CD14-positive monocyte (primary cell): Measurements from ENCODE around the gene OR9Q1. TPM values are rescaled to one million over a fixed set of nuclear protein-coding genes. Genes with fewer than 3 reads are reported as not detected.

Experiments used
- DNase-seq, 3 donors: peaks; one replicate each; pipeline ENCODE4 v3.0.0-alpha.2; 2011 to 2022
- H2AFZ ChIP-seq: 2 replicates; pipeline ENCODE4 v1.6.0; 2012; ENCODE audit warnings: mild to moderate bottlenecking, low read depth, low read length, inconsistent platforms; ENCODE audit not compliant: insufficient read depth, poor library complexity, severe bottlenecking
- H3K27ac ChIP-seq, 2 donors: 1 replicate in 1 of 2; 2 replicates in 1 of 2; pipeline ENCODE4 v1.5.1; 2012 to 2013; ENCODE audit warnings: low read length in 2 of 2, control low read depth in 1 of 2, inconsistent platforms in 1 of 2, low read depth in 1 of 2, mild to moderate bottlenecking in 1 of 2
- H3K27me3 ChIP-seq, 2 donors: one replicate each; pipeline versions ENCODE4 v1.6.0 to v1.6.1; 2011 to 2013; ENCODE audit warnings: low read length in 2 of 2; ENCODE audit not compliant: control insufficient read depth in 2 of 2, insufficient read depth in 2 of 2
- H3K36me3 ChIP-seq, 2 donors: replicated peaks in 1 of 2; 1 replicate in 1 of 2; 2 replicates in 1 of 2; pipeline versions ENCODE4 v1.5.1 to v1.6.1; 2012 to 2013; ENCODE audit warnings: low read length in 2 of 2, control low read depth in 1 of 2, inconsistent platforms in 1 of 2, mild to moderate bottlenecking in 1 of 2; ENCODE audit not compliant: insufficient read depth in 2 of 2, control insufficient read depth in 1 of 2
- H3K4me1 ChIP-seq, 2 donors: 1 replicate in 1 of 2; 2 replicates in 1 of 2; pipeline versions ENCODE4 v1.5.1 to v1.6.1; 2012 to 2013; ENCODE audit warnings: low read length in 2 of 2, control low read depth in 1 of 2, inconsistent platforms in 1 of 2, mild to moderate bottlenecking in 1 of 2, moderate library complexity in 1 of 2; ENCODE audit not compliant: insufficient read depth in 2 of 2, control insufficient read depth in 1 of 2
- H3K4me2 ChIP-seq: replicated peaks from 2 replicates; pipeline ENCODE3; 2012; ENCODE audit warnings: low read length, moderate library complexity, mild to moderate bottlenecking; ENCODE audit not compliant: poor library complexity, severe bottlenecking; ENCODE audit errors: extremely low read depth
- H3K4me3 ChIP-seq, 3 experiments: fragments of 200-600 bp in 1 of 3; sonication (generic) in 1 of 3; replicated peaks in 1 of 3; 1 replicate in 2 of 3; 2 replicates in 1 of 3; pipeline ENCODE4 v1.5.1; 2011 to 2013; ENCODE audit warnings: low read length in 3 of 3, mild to moderate bottlenecking in 3 of 3, control low read depth in 2 of 3, low read depth in 2 of 3, inconsistent platforms in 1 of 3, moderate library complexity in 1 of 3
- H3K79me2 ChIP-seq: 2 replicates; pipeline ENCODE4 v1.6.0; 2012; ENCODE audit warnings: mild to moderate bottlenecking, control low read depth, inconsistent platforms, low read length, moderate library complexity; ENCODE audit not compliant: insufficient read depth
- H3K9ac ChIP-seq: 2 replicates; pipeline ENCODE4 v1.6.0; 2017; ENCODE audit warnings: low read length, mild to moderate bottlenecking; ENCODE audit not compliant: insufficient read depth, poor library complexity, severe bottlenecking
- H3K9me3 ChIP-seq, 2 donors: replicated peaks in 1 of 2; 1 replicate in 1 of 2; 2 replicates in 1 of 2; pipeline versions ENCODE4 v1.5.1 to v1.6.1; 2012 to 2013; ENCODE audit warnings: low read length in 2 of 2, control low read depth in 1 of 2; ENCODE audit not compliant: control insufficient read depth in 1 of 2, insufficient read depth in 1 of 2
- H4K20me1 ChIP-seq: 2 replicates; pipeline ENCODE4 v1.6.0; 2012; ENCODE audit warnings: mild to moderate bottlenecking, low read length, control low read depth, moderate library complexity; ENCODE audit not compliant: insufficient read depth
- H3K27ac Mint-ChIP-seq, 7 donors: one replicate each; pipeline ENCODE4 v1.8.0; 2020; ENCODE audit warnings: mild to moderate bottlenecking in 7 of 7, mixed read lengths in 7 of 7, moderate library complexity in 6 of 7, inconsistent platforms in 2 of 7
- H3K27me3 Mint-ChIP-seq, 3 donors: one replicate each; pipeline ENCODE4 v1.8.0; 2021 to 2022; ENCODE audit warnings: low read depth in 3 of 3, mild to moderate bottlenecking in 3 of 3, mixed read lengths in 3 of 3, moderate library complexity in 3 of 3, inconsistent platforms in 1 of 3
- H3K36me3 Mint-ChIP-seq, 2 donors: one replicate each; pipeline ENCODE4 v1.8.0; 2020; ENCODE audit warnings: mixed read lengths in 2 of 2, inconsistent platforms in 1 of 2, mild to moderate bottlenecking in 1 of 2
- H3K4me1 Mint-ChIP-seq: one replicate; pipeline ENCODE4 v1.8.0; 2020; ENCODE audit warnings: mild to moderate bottlenecking, mixed read lengths
- H3K4me3 Mint-ChIP-seq, 2 donors: one replicate each; pipeline ENCODE4 v1.8.0; 2020; ENCODE audit warnings: mild to moderate bottlenecking in 2 of 2, mixed read lengths in 2 of 2, moderate library complexity in 1 of 2
- H3K9me3 Mint-ChIP-seq, 7 donors: one replicate each; pipeline ENCODE4 v1.8.0; 2020 to 2022; ENCODE audit warnings: mixed read lengths in 7 of 7, mild to moderate bottlenecking in 6 of 7, moderate library complexity in 6 of 7, inconsistent platforms in 2 of 7
- WGBS: methylation state at CpG from one replicate; pipeline ENCODE4 v1.1.5; 2013; ENCODE audit warnings: missing lambda C conversion rate; ENCODE audit not compliant: insufficient coverage; 5-methylcytosine and 5-hydroxymethylcytosine counted together
- intact Hi-C, 2 donors: fragments of 100-400 bp; cut with micrococcal nuclease; formaldehyde crosslinking; loops; one replicate each; pipeline versions ENCODE4 v1.15.0 to v1.15.1; 2023
- polyA plus RNA-seq, 3 donors: library from polyadenylated mRNA; depleted of rRNA in 1 of 3; unstranded in 2 of 3; stranded (reverse) in 1 of 3; fragments of 300-500 nt in 2 of 3; fragments of >200 nt in 1 of 3; fragmentation: Illumina TruSeq in 2 of 3; gene quantifications; 1 replicate in 2 of 3; 2 replicates in 1 of 3; pipeline ENCODE4 v1.2.3, GENCODE V29; 2012 to 2021
- TF ChIP-seq, protein P1 (sequence below): fragments of 200-600 bp; IDR thresholded peaks from one replicate; pipeline ENCODE4 v1.8.0; 2022; ENCODE audit warnings: antibody characterized with exemption, mild to moderate bottlenecking

Gene OR9Q1
- polyA plus RNA-seq, 3 donors, result not detected

DNA sequence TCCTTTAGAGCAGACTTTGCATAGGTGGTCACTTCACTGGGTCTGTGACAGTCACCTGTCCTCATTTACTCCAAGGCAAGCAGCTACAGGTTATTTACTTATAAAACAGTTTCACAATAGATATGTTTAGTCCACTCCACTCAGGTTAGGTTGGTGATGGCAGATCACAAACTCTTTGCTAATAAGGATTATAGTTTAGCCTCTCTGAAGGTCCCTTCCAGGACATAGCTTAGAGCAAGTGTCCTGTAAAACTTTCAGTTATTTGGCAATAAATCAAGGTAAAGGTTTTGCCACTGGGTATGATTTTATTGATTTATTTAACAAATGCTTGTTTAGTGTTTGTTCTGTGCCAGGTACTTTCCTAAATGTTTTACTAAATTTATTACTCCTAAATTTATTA, 15.9 kb downstream of the OR9Q1 start:
- TF ChIP-seq, protein P1, sequence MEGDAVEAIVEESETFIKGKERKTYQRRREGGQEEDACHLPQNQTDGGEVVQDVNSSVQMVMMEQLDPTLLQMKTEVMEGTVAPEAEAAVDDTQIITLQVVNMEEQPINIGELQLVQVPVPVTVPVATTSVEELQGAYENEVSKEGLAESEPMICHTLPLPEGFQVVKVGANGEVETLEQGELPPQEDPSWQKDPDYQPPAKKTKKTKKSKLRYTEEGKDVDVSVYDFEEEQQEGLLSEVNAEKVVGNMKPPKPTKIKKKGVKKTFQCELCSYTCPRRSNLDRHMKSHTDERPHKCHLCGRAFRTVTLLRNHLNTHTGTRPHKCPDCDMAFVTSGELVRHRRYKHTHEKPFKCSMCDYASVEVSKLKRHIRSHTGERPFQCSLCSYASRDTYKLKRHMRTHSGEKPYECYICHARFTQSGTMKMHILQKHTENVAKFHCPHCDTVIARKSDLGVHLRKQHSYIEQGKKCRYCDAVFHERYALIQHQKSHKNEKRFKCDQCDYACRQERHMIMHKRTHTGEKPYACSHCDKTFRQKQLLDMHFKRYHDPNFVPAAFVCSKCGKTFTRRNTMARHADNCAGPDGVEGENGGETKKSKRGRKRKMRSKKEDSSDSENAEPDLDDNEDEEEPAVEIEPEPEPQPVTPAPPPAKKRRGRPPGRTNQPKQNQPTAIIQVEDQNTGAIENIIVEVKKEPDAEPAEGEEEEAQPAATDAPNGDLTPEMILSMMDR, result no peak
- Histone ChIP-seq H3K9ac (no peak overlapping the region), H3K27ac (no peak overlapping the region), H3K4me1 (no peaks in the 10 kb centered on the region), H3K4me3 (no peak overlapping the region), H3K27me3 (no peaks in the 10 kb centered on the region), H3K4me2 (no peak overlapping the region), H3K79me2 (no peaks in the 10 kb centered on the region), H4K20me1 (no peaks in the 10 kb centered on the region), H3K36me3 (no peaks in the 10 kb centered on the region), H2AFZ (no peak overlapping the region), H3K9me3 (peaks cover 6 to 8% of the 10 kb centered on the region in 2 donors)
- intact Hi-C loops, result no loop called here
- no peaks in the 10 kb centered on the region for H3K36me3 Mint-ChIP-seq
- H3K4me3 Mint-ChIP-seq, result no peak overlapping the region
- H3K9me3 Mint-ChIP-seq, result peaks cover 3 to 14% (median 6%) of the 10 kb centered on the region in 7 donors
- no peaks in the 10 kb centered on the region for H3K4me1 Mint-ChIP-seq
- DNase-seq, result no peak
- H3K27me3 Mint-ChIP-seq, result peaks cover 0 to 2% (median 2%) of the 10 kb centered on the region in 3 donors
- no peak overlapping the region for H3K27ac Mint-ChIP-seq

DNA sequence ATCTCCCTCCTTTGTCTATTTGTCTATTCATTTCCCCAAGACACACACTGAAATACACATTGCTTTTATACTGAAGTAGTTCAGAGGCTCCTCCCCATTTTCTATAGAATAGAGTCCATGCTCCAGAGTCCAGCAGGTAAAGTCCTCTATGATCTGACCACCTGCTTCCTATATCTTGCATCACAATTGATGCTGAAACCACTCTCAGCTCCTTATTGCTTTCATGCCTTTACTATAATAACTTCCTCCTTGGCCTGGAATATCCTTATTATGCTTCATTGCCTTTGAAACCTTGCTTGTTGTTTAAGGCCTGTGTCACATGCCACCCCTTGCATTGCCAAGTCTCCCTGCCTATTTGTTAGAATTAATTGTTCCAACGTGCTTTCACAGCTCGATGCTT, 19.7 kb downstream of the OR9Q1 start:
- no peak overlapping the region for H3K27ac Mint-ChIP-seq
- no peak overlapping the region for H2AFZ ChIP-seq
- H3K27ac ChIP-seq, result no peak overlapping the region
- no peaks in the 10 kb centered on the region for H3K27me3 ChIP-seq
- no peak overlapping the region for H3K4me3 Mint-ChIP-seq
- H3K36me3 ChIP-seq, result no peaks in the 10 kb centered on the region
- intact Hi-C loops, result no loop called here
- no peaks in the 10 kb centered on the region for H3K4me1 ChIP-seq
- H4K20me1 ChIP-seq, result no peaks in the 10 kb centered on the region
- no peak overlapping the region for H3K4me3 ChIP-seq
- H3K27me3 Mint-ChIP-seq, result peaks cover 0 to 2% (median 0%) of the 10 kb centered on the region in 3 donors
- no peak for DNase-seq
- H3K4me1 Mint-ChIP-seq, result no peaks in the 10 kb centered on the region
- peaks cover 0 to 6% of the 10 kb centered on the region in 2 donors for H3K9me3 ChIP-seq
- WGBS, result no CpG with 5 or more reads among the region's 2 CpGs
- peaks cover 0 to 11% (median 4%) of the 10 kb centered on the region in 7 donors for H3K9me3 Mint-ChIP-seq
- no peaks in the 10 kb centered on the region for H3K79me2 ChIP-seq
- TF ChIP-seq, protein P1, result no peak
- no peak overlapping the region for H3K9ac ChIP-seq
- no peak overlapping the region for H3K4me2 ChIP-seq
- H3K36me3 Mint-ChIP-seq, result no peaks in the 10 kb centered on the region
